Neural cell (in vitro differentiated cells): ENCODE data around the gene AHI1. TPM values are rescaled to one million over a fixed set of nuclear protein-coding genes. Genes with fewer than 3 reads are reported as not detected.

Experiments used
- H2AFZ ChIP-seq: fragments of 200-600, 300-800 bp; sonication (generic), shearing (Covaris generic); 2 replicates; pipeline ENCODE4 v1.6.0; 2014; ENCODE audit warnings: low read depth, mild to moderate bottlenecking, antibody characterized with exemption, low read length, moderate library complexity
- H3F3A ChIP-seq: fragments of 200-600 bp; shearing (Covaris generic); 2 replicates; pipeline ENCODE4 v1.6.1; 2016; ENCODE audit warnings: mild to moderate bottlenecking, moderate library complexity, mixed read lengths, antibody characterized with exemption, low read length; ENCODE audit not compliant: insufficient read depth, poor library complexity, severe bottlenecking
- H3K27ac ChIP-seq: fragments of 200-600, 300-800 bp; sonication (generic), shearing (Covaris generic); 2 replicates; pipeline ENCODE4 v1.5.1; 2014; ENCODE audit warnings: mild to moderate bottlenecking, low read length, moderate library complexity
- H3K27me3 ChIP-seq: fragments of 300-800, 200-600 bp; sonication (generic), shearing (Covaris generic); 2 replicates; pipeline ENCODE4 v1.6.0; 2014; ENCODE audit warnings: mild to moderate bottlenecking, low read depth, low read length, moderate library complexity; ENCODE audit not compliant: insufficient read depth
- H3K36me3 ChIP-seq: fragments of 300-800, 200-600 bp; sonication (generic), shearing (Covaris generic); 2 replicates; pipeline ENCODE4 v1.5.1; 2014; ENCODE audit warnings: mild to moderate bottlenecking, antibody characterized with exemption, low read length, moderate library complexity; ENCODE audit not compliant: insufficient read depth
- H3K4me2 ChIP-seq: fragments of 300-800, 200-600 bp; sonication (generic), shearing (Covaris generic); 2 replicates; pipeline ENCODE4 v1.6.0; 2014; ENCODE audit warnings: mild to moderate bottlenecking, low read length
- H3K4me3 ChIP-seq: fragments of 300-800, 200-600 bp; sonication (generic), shearing (Covaris generic); 2 replicates; pipeline ENCODE4 v1.5.1; 2014; ENCODE audit warnings: mild to moderate bottlenecking, low read length, moderate library complexity
- H3K79me2 ChIP-seq: fragments of 200-600 bp; shearing (Covaris generic); replicated peaks from 2 replicates; pipeline ENCODE4 v1.6.0; 2014; ENCODE audit warnings: mild to moderate bottlenecking, low read length, moderate library complexity; ENCODE audit not compliant: insufficient read depth
- H3K9ac ChIP-seq: fragments of 300-800, 200-600 bp; sonication (generic), shearing (Covaris generic); 2 replicates; pipeline ENCODE4 v1.6.1; 2016; ENCODE audit warnings: mild to moderate bottlenecking, low read length, mixed read lengths
- H3K9me2 ChIP-seq: fragments of 200-600 bp; shearing (Covaris generic); 2 replicates; pipeline ENCODE4 v1.6.1; 2016; ENCODE audit warnings: mild to moderate bottlenecking, low read length, mixed read lengths; ENCODE audit not compliant: insufficient read depth
- H3K9me3 ChIP-seq: fragments of 200-600, 300-800 bp; sonication (generic), shearing (Covaris generic); 2 replicates; pipeline ENCODE4 v1.6.1; 2016; ENCODE audit warnings: mild to moderate bottlenecking, mixed run types, low read length, moderate library complexity, mixed read lengths
- H4K20me1 ChIP-seq: fragments of 200-600 bp; shearing (Covaris generic); 2 replicates; pipeline ENCODE4 v1.6.1; 2016; ENCODE audit warnings: mild to moderate bottlenecking, mixed run types; ENCODE audit not compliant: insufficient read depth
- CTCF ChIP-seq: fragments of 450-650 bp; IDR thresholded peaks from 2 replicates; pipeline ENCODE4 v1.5.1; 2014; ENCODE audit warnings: antibody characterized with exemption, mild to moderate bottlenecking, moderate library complexity; ENCODE audit not compliant: poor library complexity, severe bottlenecking
- EP300 ChIP-seq: fragments of 450-650 bp; conservative IDR thresholded peaks from 2 replicates; pipeline ENCODE4 v1.6.1; 2014; ENCODE audit warnings: antibody characterized with exemption, mild to moderate bottlenecking, moderate library complexity; ENCODE audit not compliant: poor library complexity, severe bottlenecking
- EZH2 ChIP-seq: fragments of 200-600, 300-800 bp; shearing (Covaris generic), sonication (generic); IDR thresholded peaks from 2 replicates; pipeline ENCODE4 v1.6.1; 2014; ENCODE audit warnings: antibody characterized with exemption, low read length, borderline replicate concordance, mild to moderate bottlenecking; ENCODE audit not compliant: insufficient read depth, poor library complexity, severe bottlenecking
- MXI1 ChIP-seq: fragments of 450-650 bp; conservative IDR thresholded peaks from 2 replicates; pipeline ENCODE4 v1.6.1; 2014; ENCODE audit warnings: antibody characterized with exemption, mild to moderate bottlenecking; ENCODE audit not compliant: poor library complexity, severe bottlenecking
- POLR2AphosphoS5 ChIP-seq: IDR thresholded peaks from 2 replicates; pipeline ENCODE4 v1.6.1; 2012
- RAD21 ChIP-seq: fragments of 450-650 bp; conservative IDR thresholded peaks from 2 replicates; pipeline ENCODE4 v1.6.1; 2014; ENCODE audit warnings: antibody characterized with exemption, mild to moderate bottlenecking, moderate library complexity
- REST ChIP-seq: IDR thresholded peaks from 2 replicates; pipeline ENCODE4 v1.6.1; 2012; ENCODE audit warnings: borderline replicate concordance
- SMC3 ChIP-seq: fragments of 450-650 bp; conservative IDR thresholded peaks from 2 replicates; pipeline ENCODE4 v1.6.1; 2014; ENCODE audit warnings: antibody characterized with exemption, mild to moderate bottlenecking, moderate library complexity; ENCODE audit not compliant: poor library complexity
- TAF1 ChIP-seq: IDR thresholded peaks from 2 replicates; pipeline ENCODE4 v1.6.1; 2012; ENCODE audit warnings: low read depth
- polyA plus RNA-seq: library from polyadenylated mRNA; depleted of rRNA; stranded (reverse); fragments of >200 nt; gene quantifications from 2 replicates; pipeline ENCODE4 v1.2.3, GENCODE V29; 2014

Gene AHI1
- polyA plus RNA-seq, 1 donor from 2014 or later, result 58.2 TPM

GRCh38 chr6:135465903-135466302, 31.6 kb downstream of the AHI1 start:
- no peak overlapping the region for H2AFZ ChIP-seq

DNA sequence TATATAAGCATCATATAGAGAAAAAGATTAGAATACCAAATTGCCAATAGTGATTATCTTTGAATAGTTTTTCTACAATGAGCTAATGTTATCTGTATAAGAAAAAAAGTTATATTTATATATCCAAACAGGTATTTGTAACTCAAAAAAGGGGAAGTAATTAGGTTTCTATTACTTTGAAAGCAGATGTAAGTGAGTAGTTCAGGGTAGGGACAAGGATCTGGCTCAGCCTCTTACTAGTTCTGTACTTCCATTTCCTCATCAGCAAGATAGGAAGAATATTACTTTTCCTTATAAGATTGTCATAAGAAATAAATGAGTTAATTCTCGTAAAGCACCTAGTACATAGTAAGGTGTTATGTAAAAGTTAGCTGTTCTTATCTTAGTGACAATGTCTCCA, 32.2 kb downstream of the AHI1 start:
- H3K27ac ChIP-seq, result no peak overlapping the region
- no peaks in the 10 kb centered on the region for H3K9me3 ChIP-seq
- no peaks in the 10 kb centered on the region for H3F3A ChIP-seq
- TF ChIP-seq TAF1, result no peak
- TF ChIP-seq RAD21, result no peak
- TF ChIP-seq POLR2AphosphoS5, result no peak
- TF ChIP-seq EP300, result no peak
- no peak for TF ChIP-seq CTCF
- TF ChIP-seq REST, result no peak
- TF ChIP-seq MXI1, result no peak
- no peak for TF ChIP-seq SMC3
- TF ChIP-seq EZH2, result no peak
- no peaks in the 10 kb centered on the region for H4K20me1 ChIP-seq
- no peak overlapping the region for H2AFZ ChIP-seq
- no peak overlapping the region for H3K4me3 ChIP-seq
- peaks cover 7% of the 10 kb centered on the region for H3K36me3 ChIP-seq
- no peaks in the 10 kb centered on the region for H3K9me2 ChIP-seq
- no peak overlapping the region for H3K4me2 ChIP-seq
- H3K27me3 ChIP-seq, result no peaks in the 10 kb centered on the region
- H3K79me2 ChIP-seq, result no peaks in the 10 kb centered on the region
- H3K9ac ChIP-seq, result no peak overlapping the region

More at GRCh38 chr6:135465903-135466302, 31.6 kb downstream of the AHI1 start:
- H3K9me3 ChIP-seq, result no peaks in the 10 kb centered on the region
- no peaks in the 10 kb centered on the region for H3K9me2 ChIP-seq
- no peak overlapping the region for H3K4me2 ChIP-seq
- H3F3A ChIP-seq, result no peaks in the 10 kb centered on the region
- TF ChIP-seq REST (no peak), EZH2 (no peak), SMC3 (no peak)
- no peak overlapping the region for H3K9ac ChIP-seq
- peaks cover 7% of the 10 kb centered on the region for H3K36me3 ChIP-seq
- H3K4me3 ChIP-seq, result no peak overlapping the region
- no peaks in the 10 kb centered on the region for H3K27me3 ChIP-seq
- no peak overlapping the region for H3K27ac ChIP-seq
- no peaks in the 10 kb centered on the region for H4K20me1 ChIP-seq
- no peaks in the 10 kb centered on the region for H3K79me2 ChIP-seq
